ENCODE data around the gene CCDC152.

- TF ChIP-seq GATA3 (IDR thresholded peaks at IDR 0.05; ENCODE audit: low read depth, low read length) (no peak), GATA2 (IDR thresholded peaks at IDR 0.05; ENCODE audit: low read depth, low read length) (no peak)
Measured at GRCh38 chr5:42851481-42851880, 94.9 kb downstream of the CCDC152 start.

Measured in SH-SY5Y (cell line).